KG1 (cell line): ENCODE measurements around the gene KAZALD1.

ENCODE experiments used
- DNase-seq: peaks from one replicate; lab custom pipeline; 2025; lab: John Stamatoyannopoulos, UW

The KAZALD1 gene

GRCh38 chr10:101066896-101067355, 5.1 kb downstream of the KAZALD1 start:
- DNase-seq: no peak

GRCh38 chr10:101067356-101068083, 5.7 kb downstream of the KAZALD1 start:
- DNase-seq: peak; percentile 50

- no peak for DNase-seq
These were observed 7.7 kb downstream of the KAZALD1 start for GRCh38 chr10:101069441-101069840.

- DNase-seq: no peak
These were observed 8.3 kb downstream of the KAZALD1 start for GRCh38 chr10:101070098-101070497.

- peak; percentile 71 for DNase-seq
These were observed 9.6 kb downstream of the KAZALD1 start for GRCh38 chr10:101071267-101071884.

GRCh38 chr10:101071885-101072433, 10.2 kb downstream of the KAZALD1 start:
- DNase-seq: no peak

- DNase-seq: no peak
These were observed 11.1 kb downstream of the KAZALD1 start for GRCh38 chr10:101072923-101073322.

- DNase-seq: no peak
These were observed 11.8 kb downstream of the KAZALD1 start for GRCh38 chr10:101073631-101074030.

GRCh38 chr10:101075775-101076174, 14.0 kb downstream of the KAZALD1 start:
- DNase-seq: no peak

GRCh38 chr10:101076630-101077029, 14.8 kb downstream of the KAZALD1 start:
- DNase-seq: no peak

GRCh38 chr10:101079874-101080273, 18.1 kb downstream of the KAZALD1 start:
- DNase-seq: no peak

- DNase-seq: no peak
These were observed 19.4 kb downstream of the KAZALD1 start for GRCh38 chr10:101080933-101081931.

- no peak for DNase-seq
These were observed 24.1 kb downstream of the KAZALD1 start for GRCh38 chr10:101085846-101086245.

- no peak for DNase-seq
These were observed 25.6 kb downstream of the KAZALD1 start for GRCh38 chr10:101087376-101087775.

- DNase-seq: no peak
These were observed 26.2 kb downstream of the KAZALD1 start for GRCh38 chr10:101087965-101088364.

GRCh38 chr10:101089520-101090299, 27.9 kb downstream of the KAZALD1 start:
- no peak for DNase-seq

- DNase-seq: no peak
These were observed 28.8 kb downstream of the KAZALD1 start for GRCh38 chr10:101090597-101090996.

GRCh38 chr10:101091546-101092290, 29.9 kb downstream of the KAZALD1 start:
- DNase-seq: no peak

- no peak for DNase-seq
These were observed 31.1 kb downstream of the KAZALD1 start for GRCh38 chr10:101092881-101093354.

GRCh38 chr10:101094121-101094879, 32.5 kb downstream of the KAZALD1 start:
- DNase-seq: no peak
